B cell (primary cell): ENCODE data around the gene PLAU. TPM values are rescaled to one million over a fixed set of nuclear protein-coding genes. Genes with fewer than 3 reads are reported as not detected.

ENCODE experiments used
- ATAC-seq: fragments of 200-7000 bp; cut with Tn5 transposase; one replicate; pipeline ENCODE4 v1.10.0; 2021; ENCODE audit warnings: low read depth, mild to moderate bottlenecking, moderate number of reproducible peaks, moderate library complexity
- CTCF ChIA-PET: fragments of 350-600 bp; sonication (Branson Sonifier 250); formaldehyde crosslinking; loops from one replicate; lab custom pipeline; 2021; ENCODE audit warnings: antibody characterized with exemption, inconsistent platforms; lab: Charles Lee
- POLR2A ChIA-PET: fragments of 350-600 bp; sonication (Branson Sonifier 250); formaldehyde crosslinking; loops from one replicate; lab custom pipeline; 2021; ENCODE audit warnings: antibody characterized with exemption; lab: Charles Lee
- DNase-seq: peaks from one replicate; pipeline ENCODE4 v3.0.0; 2013
- H2AFZ ChIP-seq: 2 replicates; pipeline ENCODE4 v1.6.1; 2012; ENCODE audit warnings: mild to moderate bottlenecking, low read depth, low read length; ENCODE audit not compliant: insufficient read depth, poor library complexity, severe bottlenecking
- H3K27ac ChIP-seq, 2 donors: 1 replicate in 1 of 2; 2 replicates in 1 of 2; pipeline ENCODE4 v1.5.1; 2012 to 2013; ENCODE audit warnings: low read length in 2 of 2, mild to moderate bottlenecking in 2 of 2, moderate library complexity in 1 of 2
- H3K27me3 ChIP-seq, 4 experiments: fragments of 200-600 bp in 1 of 4; sonication (generic) in 1 of 4; replicated peaks in 1 of 4; 1 replicate in 2 of 4; 2 replicates in 2 of 4; pipeline versions ENCODE4 v1.6.1 to v1.7.0; 2013 to 2016; ENCODE audit warnings: low read length in 3 of 4, mild to moderate bottlenecking in 2 of 4, mixed read lengths in 1 of 4, moderate library complexity in 1 of 4; ENCODE audit not compliant: insufficient read depth in 4 of 4, control insufficient read depth in 3 of 4; ENCODE audit errors: control extremely low read depth in 1 of 4
- H3K36me3 ChIP-seq, 2 experiments: replicated peaks in 1 of 2; 1 replicate in 1 of 2; 2 replicates in 1 of 2; pipeline versions ENCODE4 v1.6.1 to v1.7.1; 2013; ENCODE audit warnings: low read length in 1 of 2; ENCODE audit not compliant: insufficient read depth in 2 of 2, control insufficient read depth in 1 of 2; ENCODE audit errors: control extremely low read depth in 1 of 2, extremely low read depth in 1 of 2
- H3K4me1 ChIP-seq, 2 donors: fragments of 200-600 bp in 1 of 2; sonication (generic) in 1 of 2; 1 replicate in 1 of 2; 2 replicates in 1 of 2; pipeline versions ENCODE4 v1.5.1 to v1.6.1; 2013 to 2017; ENCODE audit warnings: low read length in 2 of 2; ENCODE audit not compliant: control insufficient read depth in 2 of 2, insufficient read depth in 2 of 2
- H3K4me2 ChIP-seq: replicated peaks from 2 replicates; pipeline ENCODE3; 2012; ENCODE audit warnings: mild to moderate bottlenecking, low read depth, low read length; ENCODE audit not compliant: poor library complexity, severe bottlenecking
- H3K4me3 ChIP-seq, 5 experiments: fragments of 200-600 bp in 1 of 5; sonication (generic) in 1 of 5; 1 replicate in 3 of 5; 2 replicates in 2 of 5; pipeline versions ENCODE4 v1.5.1 to v1.7.0; 2011 to 2016; ENCODE audit warnings: low read length in 4 of 5, mild to moderate bottlenecking in 4 of 5, low read depth in 2 of 5, control low read depth in 1 of 5, moderate library complexity in 1 of 5; ENCODE audit not compliant: insufficient read depth in 1 of 5; ENCODE audit errors: control extremely low read depth in 1 of 5, extremely low read depth in 1 of 5
- H3K79me2 ChIP-seq: fragments of 200-600 bp; sonication (generic); one replicate; pipeline ENCODE4 v1.6.0; 2016; ENCODE audit warnings: low read length; ENCODE audit not compliant: control insufficient read depth, insufficient read depth
- H3K9ac ChIP-seq: fragments of 200-600 bp; sonication (generic); 2 replicates; pipeline ENCODE4 v1.6.1; 2017; ENCODE audit warnings: mild to moderate bottlenecking, low read length, moderate library complexity
- H3K9me3 ChIP-seq, 3 donors: one replicate each; pipeline versions ENCODE4 v1.6.1 to v1.7.1; 2013; ENCODE audit warnings: low read length in 2 of 3; ENCODE audit not compliant: control insufficient read depth in 2 of 3, insufficient read depth in 1 of 3; ENCODE audit errors: control extremely low read depth in 1 of 3
- H4K20me1 ChIP-seq: 2 replicates; pipeline ENCODE4 v1.6.0; 2012; ENCODE audit warnings: mild to moderate bottlenecking, low read length; ENCODE audit not compliant: insufficient read depth, control insufficient read depth, poor library complexity, severe bottlenecking
- H3K27ac Mint-ChIP-seq: one replicate; pipeline ENCODE4 v1.8.0; 2021; ENCODE audit warnings: mixed read lengths
- H3K27me3 Mint-ChIP-seq: one replicate; pipeline ENCODE4 v1.8.0; 2021; ENCODE audit warnings: mixed read lengths
- H3K4me1 Mint-ChIP-seq: one replicate; pipeline ENCODE4 v1.8.0; 2021; ENCODE audit warnings: mixed read lengths
- H3K4me3 Mint-ChIP-seq: one replicate; pipeline ENCODE4 v1.8.0; 2021; ENCODE audit warnings: mixed read lengths
- H3K9me3 Mint-ChIP-seq: one replicate; pipeline ENCODE4 v1.8.0; 2022; ENCODE audit warnings: mixed read lengths; ENCODE audit not compliant: insufficient read depth
- CTCF ChIP-seq: fragments of 200-600 bp; IDR thresholded peaks from one replicate; pipeline ENCODE4 v1.8.0; 2022; ENCODE audit warnings: antibody characterized with exemption, mild to moderate bottlenecking
- EZH2 ChIP-seq: IDR thresholded peaks from 2 replicates; pipeline ENCODE4 v1.6.1; 2012; ENCODE audit warnings: borderline replicate concordance, low read depth, mild to moderate bottlenecking, moderate library complexity, low read length; ENCODE audit not compliant: insufficient read depth, poor library complexity, severe bottlenecking
- WGBS: methylation state at CpG from one replicate; pipeline ENCODE4 v1.1.5; 2013; ENCODE audit warnings: missing lambda C conversion rate; ENCODE audit not compliant: insufficient coverage; 5-methylcytosine and 5-hydroxymethylcytosine counted together
- intact Hi-C: fragments of 100-400 bp; cut with micrococcal nuclease; formaldehyde crosslinking; loops from one replicate; pipeline ENCODE4 v1.10.0; 2022
- polyA plus RNA-seq: library from polyadenylated mRNA; depleted of rRNA; stranded (reverse); fragments of >200 nt; gene quantifications from 2 replicates; pipeline ENCODE4 v1.2.3, GENCODE V29; 2012
- total RNA-seq, 2 donors: library from RNA; stranded (reverse); fragments of 120-200 nt in 1 of 2; gene quantifications; 1 replicate in 1 of 2; 2 replicates in 1 of 2; pipeline versions ENCODE4 v1.2.3 to v1.2.4, GENCODE V29; 2013 to 2022

The PLAU gene
- total and polyA plus RNA-seq, 2 donors (not counting 1 experiment from before 2014, with no cell fraction given), result 0.04 TPM; not detected in 1

DNA sequence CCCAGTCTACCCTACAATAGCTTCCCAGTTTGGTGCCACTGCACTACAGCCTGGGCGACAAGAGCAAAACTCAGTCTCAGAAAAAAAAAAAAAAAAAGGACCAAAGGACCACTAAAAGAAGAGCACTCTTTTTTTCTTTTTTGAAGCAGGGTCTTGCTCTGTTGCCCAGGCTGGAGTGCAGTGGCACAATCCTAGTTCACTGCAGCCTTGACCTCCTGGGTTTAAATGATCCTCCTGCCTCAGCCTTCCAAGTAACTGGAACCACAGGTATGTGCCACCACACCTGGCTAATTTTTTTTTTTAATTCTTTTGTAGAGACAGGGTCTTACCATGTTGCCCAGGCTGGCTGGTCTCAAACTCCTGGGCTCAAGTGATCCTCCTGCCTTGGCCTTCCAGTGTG lies 14.0 kb downstream of the PLAU start:
- H3K79me2 ChIP-seq, result no peaks in the 10 kb centered on the region
- 83% methylated on average over 1 of the region's 1 CpG for WGBS
- ChIA-PET POLR2A (no interaction called here), CTCF (interaction anchor here (1.6 to 1.9 kb wide), 2 partner anchors 16 to 38 kb away, joined by 3 to 8 read pairs; no protein-coding TSS in a partner anchor)
- TF ChIP-seq CTCF, result no peak
- no peak for TF ChIP-seq EZH2
- no peak for DNase-seq
- Mint-ChIP-seq H3K9me3 (no peaks in the 10 kb centered on the region), H3K27me3 (peaks cover 8% of the 10 kb centered on the region), H3K4me1 (peaks cover 15% of the 10 kb centered on the region), H3K4me3 (no peak overlapping the region), H3K27ac (no peak overlapping the region)
- H3K4me2 ChIP-seq, result no peak overlapping the region
- H3K9ac ChIP-seq, result no peak overlapping the region
- H4K20me1 ChIP-seq, result no peaks in the 10 kb centered on the region
- intact Hi-C loops, result no loop called here
- no peaks in the 10 kb centered on the region for H3K27me3 ChIP-seq
- peaks cover 4 to 20% of the 10 kb centered on the region in 2 donors for H3K4me1 ChIP-seq
- no peak overlapping the region for H3K27ac ChIP-seq
- no peaks in the 10 kb centered on the region for H3K9me3 ChIP-seq
- no peak overlapping the region for H2AFZ ChIP-seq
- H3K4me3 ChIP-seq, result no peak overlapping the region
- no peaks in the 10 kb centered on the region for H3K36me3 ChIP-seq
- ATAC-seq, result no peak

DNA sequence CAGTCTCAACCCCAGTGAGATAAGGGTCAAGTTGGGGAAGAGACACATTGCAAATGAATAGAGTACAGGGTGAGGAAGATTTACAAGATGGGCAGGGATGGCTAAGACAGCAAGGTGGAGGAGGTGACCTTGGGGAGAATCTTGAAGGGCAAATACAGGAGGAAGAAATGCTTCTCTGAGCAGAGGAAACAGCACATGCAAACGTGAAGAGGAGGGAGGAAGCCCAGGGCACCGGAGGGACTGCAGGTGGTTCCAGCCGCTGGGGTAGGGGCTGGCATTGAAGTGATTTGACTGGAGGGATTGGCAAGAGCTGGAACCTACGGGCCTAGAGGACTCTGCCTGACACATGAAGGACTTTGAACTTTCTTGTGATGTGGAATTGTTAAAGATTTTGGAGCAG lies 14.6 kb downstream of the PLAU start:
- Mint-ChIP-seq H3K9me3 (no peaks in the 10 kb centered on the region), H3K4me3 (no peak overlapping the region), H3K27ac (peak overlapping the region; percentile 5), H3K27me3 (peaks cover 11% of the 10 kb centered on the region), H3K4me1 (peaks cover 11% of the 10 kb centered on the region)
- Histone ChIP-seq H3K27me3 (no peaks in the 10 kb centered on the region), H2AFZ (peak overlapping the region; percentile 11), H3K79me2 (no peaks in the 10 kb centered on the region), H3K4me2 (no peak overlapping the region), H3K9me3 (no peaks in the 10 kb centered on the region), H3K27ac (no peak overlapping the region), H3K4me1 (peaks cover 0 to 14% of the 10 kb centered on the region in 2 donors), H3K9ac (no peak overlapping the region), H3K4me3 (no peak overlapping the region), H3K36me3 (no peaks in the 10 kb centered on the region), H4K20me1 (no peaks in the 10 kb centered on the region)
- 18% methylated on average over 4 of the region's 4 CpGs for WGBS
- no peak for TF ChIP-seq CTCF
- TF ChIP-seq EZH2, result no peak
- no peak for ATAC-seq
- POLR2A ChIA-PET, result no interaction called here
- DNase-seq, result no peak
- intact Hi-C loops, result no loop called here
- CTCF ChIA-PET, result interaction anchor here (1.0 kb wide), 1 partner anchor 15 kb away, joined by 5 read pairs; no protein-coding TSS in a partner anchor
